ENCODE data around the gene KIAA0930.

DNA sequence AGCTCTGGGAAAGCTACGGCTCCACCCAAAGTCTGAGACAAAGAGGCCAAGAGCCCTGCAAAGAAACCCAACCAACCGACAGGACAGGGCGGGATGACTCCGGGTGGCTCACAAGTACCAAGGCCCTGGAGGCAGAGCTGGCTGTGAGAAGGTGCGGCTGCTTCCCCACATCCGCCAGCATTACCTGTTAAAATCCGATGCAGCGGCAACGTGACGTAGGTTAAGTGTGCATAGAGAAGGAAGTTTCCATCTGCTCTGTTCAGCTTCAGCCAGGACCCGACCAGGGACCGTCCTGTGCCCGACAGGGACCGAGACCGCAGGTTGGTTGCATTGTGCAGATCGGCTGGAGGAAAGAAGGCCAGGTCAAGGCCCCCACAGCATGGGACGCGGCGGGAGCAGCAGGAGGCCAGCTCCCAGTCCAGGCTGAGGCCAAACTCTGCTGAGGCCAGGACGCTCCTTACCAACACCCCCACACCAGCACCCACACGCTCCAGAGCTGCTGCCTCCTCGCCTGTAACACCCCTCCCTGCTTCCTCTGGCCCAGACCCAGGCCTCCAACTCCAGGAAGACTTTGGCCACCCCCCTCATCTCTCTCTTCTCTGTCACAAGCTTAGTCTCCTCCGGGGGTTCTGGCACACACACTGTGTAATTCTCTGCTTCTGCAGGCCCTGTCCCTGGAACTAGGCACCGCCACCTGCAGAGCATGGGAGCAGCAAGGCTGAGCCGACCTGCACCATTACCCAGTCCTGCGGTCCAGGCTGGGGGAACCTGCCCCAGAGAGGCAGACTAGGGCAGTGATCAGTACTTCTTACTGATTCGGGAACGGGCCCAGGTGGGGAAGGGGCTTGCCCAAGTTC lies 42.9 kb downstream of the KIAA0930 start:
- TF ChIP-seq SPI1 (IDR thresholded peaks at IDR 0.05; ENCODE audit: low read depth, low read length): no peak
- TF ChIP-seq POLR2A (IDR thresholded peaks at IDR 0.05; ENCODE audit: low read depth, low read length): no peak
- no peak for TF ChIP-seq POLR2AphosphoS5 (IDR thresholded peaks at IDR 0.05; ENCODE audit: low read depth, low read length)
- TF ChIP-seq TAF1 (IDR thresholded peaks at IDR 0.05; ENCODE audit: low read depth, low read length): no peak
- TF ChIP-seq PAX5 (IDR thresholded peaks at IDR 0.05; ENCODE audit: insufficient read depth, low read length, severe bottlenecking): no peak
